HCT116 (cell line): ENCODE data around the gene ZBTB42.

Source experiments
- ATF3 ChIP-seq: IDR thresholded peaks from 2 replicates; pipeline ENCODE4 v1.6.1; 2012
- CBX3 ChIP-seq: IDR thresholded peaks from 2 replicates; pipeline ENCODE4 v1.6.1; 2012; ENCODE audit warnings: low read depth
- CTCF ChIP-seq, 3 experiments: fragments of 200-600 bp in 1 of 3; sonication (generic) in 1 of 3; IDR thresholded peaks in 2 of 3; conservative IDR thresholded peaks in 1 of 3; 2 replicates each; pipeline ENCODE4 v1.5.1; 2012 to 2017; ENCODE audit warnings: low read depth in 2 of 3, low read length in 2 of 3, antibody characterized with exemption in 1 of 3, borderline replicate concordance in 1 of 3, control low read depth in 1 of 3, mild to moderate bottlenecking in 1 of 3, mixed read lengths in 1 of 3, mixed run types in 1 of 3, moderate library complexity in 1 of 3; ENCODE audit not compliant: insufficient read depth in 1 of 3
- EZH2 ChIP-seq: fragments of 200-600 bp; sonication (generic); IDR thresholded peaks from 2 replicates; pipeline ENCODE4 v1.6.1; 2017; ENCODE audit warnings: antibody characterized with exemption, mixed run types
- FOSL1 ChIP-seq: IDR thresholded peaks from 2 replicates; pipeline ENCODE4 v1.6.1; 2012; ENCODE audit warnings: low read depth
- MAX ChIP-seq: IDR thresholded peaks from 2 replicates; pipeline ENCODE4 v1.6.1; 2012
- POLR2A ChIP-seq: IDR thresholded peaks from 2 replicates; pipeline ENCODE4 v1.7.0; 2011; ENCODE audit warnings: borderline replicate concordance; ENCODE audit not compliant: insufficient read depth, insufficient read length; ENCODE audit errors: extremely low read depth
- POLR2AphosphoS5 ChIP-seq: IDR thresholded peaks from 2 replicates; pipeline ENCODE4 v1.6.1; 2011; ENCODE audit warnings: mild to moderate bottlenecking, low read depth, low read length, moderate library complexity
- RAD21 ChIP-seq: IDR thresholded peaks from 2 replicates; pipeline ENCODE4 v1.6.1; 2012; ENCODE audit warnings: low read depth, mild to moderate bottlenecking
- SIN3A ChIP-seq: IDR thresholded peaks from 2 replicates; pipeline ENCODE4 v1.6.1; 2012; ENCODE audit warnings: low read depth
- SP1 ChIP-seq: IDR thresholded peaks from 2 replicates; pipeline ENCODE4 v1.6.1; 2012; ENCODE audit warnings: low read depth
- ZFX ChIP-seq: fragments of 450-650 bp; IDR thresholded peaks from 2 replicates; pipeline ENCODE4 v1.6.1; 2017
- ZNF274 ChIP-seq: fragments of 200-500 bp; sonication (Bioruptor generic); IDR thresholded peaks from 2 replicates; pipeline ENCODE4 v1.6.1; 2014; ENCODE audit warnings: mild to moderate bottlenecking, low read depth, low read length, inconsistent platforms
- TF ChIP-seq, protein P1 (sequence below): IDR thresholded peaks from 2 replicates; pipeline ENCODE4 v1.6.1; 2012; ENCODE audit warnings: low read depth

- TF ChIP-seq CTCF (IDR thresholded peaks at IDR 0.05 in 2 of 3, conservative IDR thresholded peaks at IDR 0.05 in 1 of 3; ENCODE audit: borderline replicate concordance in 1 of 3, insufficient read depth in 1 of 3, low read depth in 2 of 3, low read length in 2 of 3), result no peak
- TF ChIP-seq FOSL1, result no peak
- no peak for TF ChIP-seq SP1
- TF ChIP-seq EZH2, result no peak
- no peak for TF ChIP-seq ATF3
- no peak for TF ChIP-seq POLR2A
- TF ChIP-seq RAD21, result no peak
- TF ChIP-seq CBX3, result no peak
- no peak for TF ChIP-seq MAX
- no peak for TF ChIP-seq POLR2AphosphoS5
- TF ChIP-seq, protein P1, sequence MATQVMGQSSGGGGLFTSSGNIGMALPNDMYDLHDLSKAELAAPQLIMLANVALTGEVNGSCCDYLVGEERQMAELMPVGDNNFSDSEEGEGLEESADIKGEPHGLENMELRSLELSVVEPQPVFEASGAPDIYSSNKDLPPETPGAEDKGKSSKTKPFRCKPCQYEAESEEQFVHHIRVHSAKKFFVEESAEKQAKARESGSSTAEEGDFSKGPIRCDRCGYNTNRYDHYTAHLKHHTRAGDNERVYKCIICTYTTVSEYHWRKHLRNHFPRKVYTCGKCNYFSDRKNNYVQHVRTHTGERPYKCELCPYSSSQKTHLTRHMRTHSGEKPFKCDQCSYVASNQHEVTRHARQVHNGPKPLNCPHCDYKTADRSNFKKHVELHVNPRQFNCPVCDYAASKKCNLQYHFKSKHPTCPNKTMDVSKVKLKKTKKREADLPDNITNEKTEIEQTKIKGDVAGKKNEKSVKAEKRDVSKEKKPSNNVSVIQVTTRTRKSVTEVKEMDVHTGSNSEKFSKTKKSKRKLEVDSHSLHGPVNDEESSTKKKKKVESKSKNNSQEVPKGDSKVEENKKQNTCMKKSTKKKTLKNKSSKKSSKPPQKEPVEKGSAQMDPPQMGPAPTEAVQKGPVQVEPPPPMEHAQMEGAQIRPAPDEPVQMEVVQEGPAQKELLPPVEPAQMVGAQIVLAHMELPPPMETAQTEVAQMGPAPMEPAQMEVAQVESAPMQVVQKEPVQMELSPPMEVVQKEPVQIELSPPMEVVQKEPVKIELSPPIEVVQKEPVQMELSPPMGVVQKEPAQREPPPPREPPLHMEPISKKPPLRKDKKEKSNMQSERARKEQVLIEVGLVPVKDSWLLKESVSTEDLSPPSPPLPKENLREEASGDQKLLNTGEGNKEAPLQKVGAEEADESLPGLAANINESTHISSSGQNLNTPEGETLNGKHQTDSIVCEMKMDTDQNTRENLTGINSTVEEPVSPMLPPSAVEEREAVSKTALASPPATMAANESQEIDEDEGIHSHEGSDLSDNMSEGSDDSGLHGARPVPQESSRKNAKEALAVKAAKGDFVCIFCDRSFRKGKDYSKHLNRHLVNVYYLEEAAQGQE, result no peak
- TF ChIP-seq ZNF274, result no peak
- TF ChIP-seq SIN3A, result no peak
- no peak for TF ChIP-seq ZFX
Measured at GRCh38 chr14:104824353-104824997, 23.6 kb downstream of the ZBTB42 start.
